IMR-90 (cell line): ENCODE results near the gene ALKBH7. TPM values are rescaled to one million over a fixed set of nuclear protein-coding genes. Genes with fewer than 3 reads are reported as not detected.

Source experiments
- ATAC-seq: fragments of 200-7000 bp; cut with Tn5 transposase; 2 replicates; pipeline ENCODE4 v1.9.1; 2020; ENCODE audit warnings: low read depth, mild to moderate bottlenecking, moderate library complexity
- BruUV-seq: library from RNA; stranded (reverse); fragments of 400-500 nt; replicated peaks from 2 replicates; lab custom pipeline; 2021; lab: Mats Ljungman, UMichigan
- CTCF ChIA-PET: fragments of 300-600 bp; formaldehyde crosslinking; extraction: SDS; loops from one replicate; lab custom pipeline; 2021; ENCODE audit warnings: antibody characterized with exemption; lab: Yijun Ruan, JAX
- POLR2A ChIA-PET: fragments of 300-600 bp; sonication (Branson Sonifier 250); formaldehyde crosslinking; loops from one replicate; lab custom pipeline; 2022; ENCODE audit warnings: antibody characterized with exemption; ENCODE audit not compliant: unreplicated experiment; lab: Charles Lee
- DNase-seq: peaks from one replicate; pipeline ENCODE4 v3.0.0; 2013
- H2AFZ ChIP-seq: replicated peaks from 2 replicates; pipeline ENCODE3; 2013; ENCODE audit warnings: low read length, mild to moderate bottlenecking; ENCODE audit not compliant: poor library complexity
- H2AK5ac ChIP-seq: 2 replicates; pipeline ENCODE4 v1.6.1; 2013; ENCODE audit warnings: low read depth, low read length, inconsistent platforms
- H2AK9ac ChIP-seq: replicated peaks from 2 replicates; pipeline ENCODE3; 2013; ENCODE audit warnings: mild to moderate bottlenecking, low read depth, low read length, moderate library complexity; ENCODE audit not compliant: poor library complexity
- H2BK120ac ChIP-seq: 2 replicates; pipeline ENCODE4 v1.6.1; 2013; ENCODE audit warnings: low read depth, low read length, inconsistent platforms
- H2BK15ac ChIP-seq: 3 replicates; pipeline ENCODE4 v1.6.1; 2013; ENCODE audit warnings: low read depth, low read length, inconsistent platforms
- H2BK20ac ChIP-seq: 2 replicates; pipeline ENCODE4 v1.6.1; 2013; ENCODE audit warnings: low read depth, mild to moderate bottlenecking, inconsistent platforms, low read length, moderate library complexity
- H2BK5ac ChIP-seq: 2 replicates; pipeline ENCODE4 v1.6.1; 2013; ENCODE audit warnings: mild to moderate bottlenecking, low read depth, low read length, inconsistent platforms; ENCODE audit not compliant: poor library complexity, severe bottlenecking
- H3K14ac ChIP-seq: replicated peaks from 2 replicates; pipeline ENCODE4 v1.6.1; 2013; ENCODE audit warnings: low read depth, low read length, inconsistent platforms
- H3K18ac ChIP-seq: 2 replicates; pipeline ENCODE4 v1.6.1; 2013; ENCODE audit warnings: low read depth, low read length, control low read depth
- H3K23ac ChIP-seq: 2 replicates; pipeline ENCODE4 v1.6.1; 2013; ENCODE audit warnings: low read depth, low read length, inconsistent platforms
- H3K27ac ChIP-seq: 2 replicates; pipeline ENCODE4 v1.5.1; 2013; ENCODE audit warnings: mild to moderate bottlenecking, control low read depth, low read length; ENCODE audit not compliant: insufficient read depth
- H3K27me3 ChIP-seq: 2 replicates; pipeline ENCODE4 v1.6.1; 2013; ENCODE audit warnings: low read length; ENCODE audit not compliant: control insufficient read depth, insufficient read depth
- H3K36me3 ChIP-seq: 2 replicates; pipeline ENCODE4 v1.6.1; 2013; ENCODE audit warnings: low read length, mixed read lengths; ENCODE audit not compliant: control insufficient read depth, insufficient read depth
- H3K4ac ChIP-seq: 2 replicates; pipeline ENCODE4 v1.6.1; 2013; ENCODE audit warnings: low read depth, low read length, inconsistent platforms
- H3K4me1 ChIP-seq: 2 replicates; pipeline ENCODE4 v1.6.1; 2013; ENCODE audit warnings: low read length, mixed read lengths; ENCODE audit not compliant: control insufficient read depth, insufficient read depth
- H3K4me2 ChIP-seq: 2 replicates; pipeline ENCODE4 v1.6.1; 2013; ENCODE audit warnings: low read depth, mild to moderate bottlenecking, control low read depth, low read length, moderate library complexity
- H3K4me3 ChIP-seq: 2 replicates; pipeline ENCODE4 v1.5.1; 2013; ENCODE audit warnings: low read depth, mild to moderate bottlenecking, control low read depth, low read length, moderate library complexity; ENCODE audit not compliant: insufficient read depth
- H3K56ac ChIP-seq: 2 replicates; pipeline ENCODE4 v1.6.1; 2013; ENCODE audit warnings: low read length, inconsistent platforms; ENCODE audit not compliant: insufficient read depth; ENCODE audit errors: extremely low read depth
- H3K79me1 ChIP-seq, 2 experiments: 2 replicates each; pipeline ENCODE4 v1.6.1; 2013; ENCODE audit warnings: low read length in 2 of 2, inconsistent platforms in 1 of 2, low read depth in 1 of 2
- H3K9ac ChIP-seq: 2 replicates; pipeline ENCODE4 v1.6.1; 2013; ENCODE audit warnings: low read depth, low read length, control low read depth
- H3K9me1 ChIP-seq: 2 replicates; pipeline ENCODE4 v1.6.1; 2013; ENCODE audit warnings: low read length, inconsistent platforms; ENCODE audit not compliant: insufficient read depth
- H3K9me3 ChIP-seq: 2 replicates; pipeline ENCODE4 v1.6.1; 2013; ENCODE audit warnings: low read length; ENCODE audit not compliant: control insufficient read depth, insufficient read depth
- H4K20me1 ChIP-seq: 2 replicates; pipeline ENCODE4 v1.6.1; 2013; ENCODE audit warnings: low read length, inconsistent platforms; ENCODE audit not compliant: insufficient read depth
- H4K5ac ChIP-seq: 2 replicates; pipeline ENCODE4 v1.6.1; 2013; ENCODE audit warnings: mild to moderate bottlenecking, low read depth, low read length, control low read depth
- H4K8ac ChIP-seq, 2 experiments: 2 replicates each; pipeline ENCODE4 v1.6.1; 2013; ENCODE audit warnings: low read depth in 2 of 2, low read length in 2 of 2, control low read depth in 1 of 2, inconsistent platforms in 1 of 2
- H4K91ac ChIP-seq: 2 replicates; pipeline ENCODE4 v1.6.1; 2013; ENCODE audit warnings: low read depth, low read length, inconsistent platforms; ENCODE audit not compliant: insufficient read depth
- FOS ChIP-seq: fragments of 150-350 bp; IDR thresholded peaks from 2 replicates; pipeline ENCODE4 v1.6.1; 2016; ENCODE audit warnings: low read depth, low read length
- RFX5 ChIP-seq: IDR thresholded peaks from 2 replicates; pipeline ENCODE4 v1.8.0; 2012; ENCODE audit warnings: low read depth, mild to moderate bottlenecking, low read length, moderate library complexity
- SMC3 ChIP-seq: fragments of 150-350 bp; IDR thresholded peaks from 2 replicates; pipeline ENCODE4 v1.6.1; 2016; ENCODE audit warnings: low read depth, mild to moderate bottlenecking, antibody characterized with exemption, low read length, moderate library complexity
- WGBS, 2 experiments: methylation state at CpG; one replicate each; pipeline versions ENCODE4 v1.1.5 to v1.1.7; 2013; ENCODE audit warnings: missing lambda C conversion rate in 2 of 2; ENCODE audit not compliant: insufficient read length in 1 of 2; ENCODE audit errors: extremely low coverage in 2 of 2; 5-methylcytosine and 5-hydroxymethylcytosine counted together
- dilution Hi-C: fragments of 300-500 bp; cut with HindIII; formaldehyde crosslinking; loops from one replicate; pipeline ENCODE4 v1.14.3; 2018; ENCODE audit warnings: low sequenced_read_pairs; ENCODE audit not compliant: unreplicated experiment
- in situ Hi-C: fragments of 300-500 bp; cut with MboI; formaldehyde crosslinking; loops from 3 replicates; pipeline ENCODE4 v1.14.3; 2019; ENCODE audit warnings: low sequenced_read_pairs, inconsistent platforms, mixed read lengths
- intact Hi-C: fragments of 100-400 bp; cut with micrococcal nuclease; formaldehyde crosslinking; loops from 2 replicates; pipeline ENCODE4 v1.10.0; 2022
- polyA plus RNA-seq, 3 experiments: library from polyadenylated mRNA; depleted of rRNA; stranded (reverse); fragments of >200 nt; gene quantifications; 2 replicates each; pipeline ENCODE4 v1.2.3, GENCODE V29; 2012; ENCODE audit warnings: low replicate concordance in 1 of 3
- total RNA-seq: library from RNA; depleted of rRNA; stranded (reverse); fragments of >200 nt; gene quantifications from 2 replicates; pipeline ENCODE4 v1.2.3, GENCODE V29; 2012
- TF ChIP-seq, protein P1 (sequence below): fragments of 150-350 bp; IDR thresholded peaks from 2 replicates; pipeline ENCODE4 v1.6.1; 2016; ENCODE audit warnings: low read depth, mild to moderate bottlenecking, low read length, moderate library complexity, borderline replicate concordance
- TF ChIP-seq, protein P2 (sequence below): fragments of 150-350 bp; IDR thresholded peaks from 2 replicates; pipeline ENCODE4 v1.6.1; 2017; ENCODE audit warnings: mild to moderate bottlenecking, antibody characterized with exemption, low read length, low read depth

The ALKBH7 gene
- total and polyA plus RNA-seq, 2 of the 4 experiments (the other 2 are of a cell fraction) = 9.3 to 22.5 TPM

DNA sequence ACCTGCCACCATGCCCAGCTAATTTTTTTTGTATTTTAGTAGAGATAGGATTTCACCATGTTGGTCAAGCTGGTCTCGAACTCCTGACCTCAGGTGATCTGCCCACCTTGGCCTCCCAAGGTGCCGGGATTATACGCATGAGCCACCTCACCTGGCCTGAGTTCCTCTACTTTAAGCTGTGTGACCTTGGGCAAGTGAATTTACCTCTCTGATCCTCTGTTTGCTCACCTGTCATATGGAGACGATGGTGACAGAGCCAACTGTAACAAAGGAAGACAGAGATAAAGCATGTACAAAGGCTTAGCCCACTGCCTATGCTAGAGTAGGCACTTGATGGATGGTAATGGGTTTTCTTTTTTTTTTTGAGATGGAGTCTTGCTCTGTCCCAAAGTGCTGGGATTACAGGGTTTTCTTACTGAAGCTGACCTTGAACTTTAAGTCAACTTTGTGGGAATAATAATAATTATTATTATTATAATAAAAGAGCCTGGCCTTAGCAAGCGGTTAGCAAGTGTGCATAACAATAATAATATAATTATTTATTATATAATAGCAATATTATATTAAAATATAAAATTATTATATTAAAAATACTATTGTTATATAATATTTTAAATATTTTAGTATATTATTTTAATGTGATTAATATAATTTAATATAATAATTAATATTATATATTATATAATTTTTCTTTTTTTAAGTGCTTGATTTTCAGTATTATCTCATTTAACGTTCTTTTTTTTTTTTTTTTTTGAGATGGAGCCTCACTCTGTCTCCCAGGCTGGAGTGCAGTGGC lies 37.9 kb upstream of the ALKBH7 start:
- no peak overlapping the region for H2BK20ac ChIP-seq
- CTCF ChIA-PET = interaction anchor here (1.4 kb wide), 1 partner anchor 18 kb away, joined by 3 read pairs; no protein-coding TSS in a partner anchor
- intact Hi-C loops = no loop called here
- in situ Hi-C loops = no loop called here
- H3K18ac ChIP-seq = no peak overlapping the region
- no peak overlapping the region for H3K23ac ChIP-seq
- no peak overlapping the region for H2BK5ac ChIP-seq
- H2AK9ac ChIP-seq = no peak overlapping the region
- DNase-seq (no peak), ATAC-seq (no peak)
- 75% methylated on average over 4 of the region's 6 CpGs; no CpG with 5 or more reads in 1 of the 2 experiments for WGBS, 2 experiments
- no peaks in the 10 kb centered on the region for H3K9me3 ChIP-seq
- no peak overlapping the region for H3K9ac ChIP-seq
- no peak overlapping the region for H2BK120ac ChIP-seq
- H3K56ac ChIP-seq = no peak overlapping the region
- H3K27me3 ChIP-seq = peaks cover 2% of the 10 kb centered on the region; the same call in 1 of the 2 replicates
- H4K5ac ChIP-seq = no peak overlapping the region
- no peaks in the 10 kb centered on the region for H4K20me1 ChIP-seq
- H3K36me3 ChIP-seq = no peaks in the 10 kb centered on the region
- H4K8ac ChIP-seq = no peak overlapping the region
- POLR2A ChIA-PET = no interaction called here
- TF ChIP-seq RFX5 (no peak), FOS (no peak), SMC3 (no peak)
- TF ChIP-seq, protein P1, sequence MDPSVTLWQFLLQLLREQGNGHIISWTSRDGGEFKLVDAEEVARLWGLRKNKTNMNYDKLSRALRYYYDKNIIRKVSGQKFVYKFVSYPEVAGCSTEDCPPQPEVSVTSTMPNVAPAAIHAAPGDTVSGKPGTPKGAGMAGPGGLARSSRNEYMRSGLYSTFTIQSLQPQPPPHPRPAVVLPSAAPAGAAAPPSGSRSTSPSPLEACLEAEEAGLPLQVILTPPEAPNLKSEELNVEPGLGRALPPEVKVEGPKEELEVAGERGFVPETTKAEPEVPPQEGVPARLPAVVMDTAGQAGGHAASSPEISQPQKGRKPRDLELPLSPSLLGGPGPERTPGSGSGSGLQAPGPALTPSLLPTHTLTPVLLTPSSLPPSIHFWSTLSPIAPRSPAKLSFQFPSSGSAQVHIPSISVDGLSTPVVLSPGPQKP = no peak
- TF ChIP-seq, protein P2, sequence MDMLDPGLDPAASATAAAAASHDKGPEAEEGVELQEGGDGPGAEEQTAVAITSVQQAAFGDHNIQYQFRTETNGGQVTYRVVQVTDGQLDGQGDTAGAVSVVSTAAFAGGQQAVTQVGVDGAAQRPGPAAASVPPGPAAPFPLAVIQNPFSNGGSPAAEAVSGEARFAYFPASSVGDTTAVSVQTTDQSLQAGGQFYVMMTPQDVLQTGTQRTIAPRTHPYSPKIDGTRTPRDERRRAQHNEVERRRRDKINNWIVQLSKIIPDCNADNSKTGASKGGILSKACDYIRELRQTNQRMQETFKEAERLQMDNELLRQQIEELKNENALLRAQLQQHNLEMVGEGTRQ = no peak
- dilution Hi-C loops = no loop called here
- no peaks in the 10 kb centered on the region for H3K79me1 ChIP-seq
- no peak overlapping the region for H3K4ac ChIP-seq
- no peaks in the 10 kb centered on the region for H3K4me1 ChIP-seq
- no peak overlapping the region for H3K4me3 ChIP-seq
- H4K91ac ChIP-seq = no peak overlapping the region
- no peak overlapping the region for H2AFZ ChIP-seq
- no TSS peak for BruUV-seq
- no peak overlapping the region for H2AK5ac ChIP-seq
- H3K9me1 ChIP-seq = no peaks in the 10 kb centered on the region
- H3K14ac ChIP-seq = no peak overlapping the region
- H3K27ac ChIP-seq = no peak overlapping the region
- no peak overlapping the region for H2BK15ac ChIP-seq
- no peak overlapping the region for H3K4me2 ChIP-seq
